ENCODE measurements around the gene MCF2L2.

The MCF2L2 gene

GRCh38 chr3:183329543-183329942 is 98.9 kb downstream of the MCF2L2 start:
- Histone ChIP-seq H3K9me3 (no peaks in the 10 kb centered on the region), H3K27me3 (no peaks in the 10 kb centered on the region), H3K4me1 (ENCODE audit: control insufficient read depth in 1 of 2, insufficient read depth in 1 of 2, low read depth in 1 of 2, low read length in 1 of 2) (peaks cover 0 to 12% of the 10 kb centered on the region in 2 experiments), H3K36me3 (no peaks in the 10 kb centered on the region), H3K27ac (no peak overlapping the region), H3K4me3 (ENCODE audit: low read depth in 1 of 2, low read length in 1 of 2) (no peak overlapping the region)
- TF ChIP-seq CTCF (IDR thresholded peaks at IDR 0.05): no peak

- no peaks in the 10 kb centered on the region for H3K9me3 ChIP-seq
- no peak overlapping the region for H3K27ac ChIP-seq
- no peaks in the 10 kb centered on the region for H3K27me3 ChIP-seq
- peaks cover 0 to 12% of the 10 kb centered on the region in 2 experiments for H3K4me1 ChIP-seq (ENCODE audit: control insufficient read depth in 1 of 2, insufficient read depth in 1 of 2, low read depth in 1 of 2, low read length in 1 of 2)
- H3K4me3 ChIP-seq (ENCODE audit: low read depth in 1 of 2, low read length in 1 of 2): no peak overlapping the region
- no peaks in the 10 kb centered on the region for H3K36me3 ChIP-seq
- no peak for TF ChIP-seq CTCF (IDR thresholded peaks at IDR 0.05)
Observed at GRCh38 chr3:183328823-183329222, 99.6 kb downstream of the MCF2L2 start.

- Histone ChIP-seq H3K9me3 (no peaks in the 10 kb centered on the region), H3K4me3 (ENCODE audit: low read depth in 1 of 2, low read length in 1 of 2) (no peak overlapping the region), H3K4me1 (ENCODE audit: control insufficient read depth in 1 of 2, insufficient read depth in 1 of 2, low read depth in 1 of 2, low read length in 1 of 2) (peaks cover 0 to 12% of the 10 kb centered on the region in 2 experiments), H3K27me3 (no peaks in the 10 kb centered on the region), H3K27ac (no peak overlapping the region), H3K36me3 (no peaks in the 10 kb centered on the region)
- no peak for TF ChIP-seq CTCF (IDR thresholded peaks at IDR 0.05)
Observed at GRCh38 chr3:183328164-183328563, 100.3 kb downstream of the MCF2L2 start.

- peaks cover 0 to 12% of the 10 kb centered on the region in 2 experiments for H3K4me1 ChIP-seq (ENCODE audit: control insufficient read depth in 1 of 2, insufficient read depth in 1 of 2, low read depth in 1 of 2, low read length in 1 of 2)
- H3K9me3 ChIP-seq: no peaks in the 10 kb centered on the region
- H3K27me3 ChIP-seq: no peaks in the 10 kb centered on the region
- H3K27ac ChIP-seq: no peak overlapping the region
- no peak for TF ChIP-seq CTCF (IDR thresholded peaks at IDR 0.05)
- no peaks in the 10 kb centered on the region for H3K36me3 ChIP-seq
- no peak overlapping the region for H3K4me3 ChIP-seq (ENCODE audit: low read depth in 1 of 2, low read length in 1 of 2)
Observed at GRCh38 chr3:183327343-183327742, 101.1 kb downstream of the MCF2L2 start.

GRCh38 chr3:183324083-183324482 is 104.3 kb downstream of the MCF2L2 start:
- TF ChIP-seq CTCF (IDR thresholded peaks at IDR 0.05): no peak
- Histone ChIP-seq H3K36me3 (no peaks in the 10 kb centered on the region), H3K27me3 (no peaks in the 10 kb centered on the region), H3K9me3 (no peaks in the 10 kb centered on the region), H3K4me3 (ENCODE audit: low read depth in 1 of 2, low read length in 1 of 2) (no peak overlapping the region), H3K4me1 (ENCODE audit: control insufficient read depth in 1 of 2, insufficient read depth in 1 of 2, low read depth in 1 of 2, low read length in 1 of 2) (peaks cover 6 to 18% of the 10 kb centered on the region in 2 experiments), H3K27ac (no peak overlapping the region)

- Histone ChIP-seq H3K27ac (peak overlapping the region; percentile 66), H3K9me3 (no peaks in the 10 kb centered on the region), H3K36me3 (no peaks in the 10 kb centered on the region)
Observed at GRCh38 chr3:183319371-183319770, 109.0 kb downstream of the MCF2L2 start.

More at GRCh38 chr3:183319371-183319770, 109.0 kb downstream of the MCF2L2 start:
- Histone ChIP-seq H3K4me3 (ENCODE audit: low read depth in 1 of 2, low read length in 1 of 2) (no peak overlapping the region), H3K27me3 (no peaks in the 10 kb centered on the region), H3K4me1 (ENCODE audit: control insufficient read depth in 1 of 2, insufficient read depth in 1 of 2, low read depth in 1 of 2, low read length in 1 of 2) (peaks cover 16 to 20% of the 10 kb centered on the region in 2 experiments)
- no peak for TF ChIP-seq CTCF (IDR thresholded peaks at IDR 0.05)
